Measurements from ENCODE around the gene MT1A.
A peak's percentile ranks its signal among the peaks of the same experiment; 100 is the strongest.

Gene MT1A

GRCh38 chr16:56684256-56684925 lies 45.9 kb downstream of the MT1A start:
- H3K4me3 ChIP-seq (ENCODE audit: low read depth, low read length): no peak overlapping the region

GRCh38 chr16:56684926-56685590 lies 46.6 kb downstream of the MT1A start:
- Histone ChIP-seq H3K9me3 (ENCODE audit: control insufficient read depth, low read length) (no peaks in the 10 kb centered on the region), H3K4me1 (peaks cover 19% of the 10 kb centered on the region)

More at GRCh38 chr16:56684256-56684925, 45.9 kb downstream of the MT1A start:
- Histone ChIP-seq H3K4me2 (ENCODE audit: low read length) (no peak overlapping the region), H3K27me3 (ENCODE audit: control insufficient read depth, insufficient read depth, low read length) (no peaks in the 10 kb centered on the region), H3K79me2 (no peaks in the 10 kb centered on the region), H2AFZ (no peak overlapping the region), H3K4me1 (peaks cover 19% of the 10 kb centered on the region), H3K9me3 (ENCODE audit: control insufficient read depth, low read length) (no peaks in the 10 kb centered on the region), H3K27ac (no peak overlapping the region), H3K9ac (no peak overlapping the region), H3K36me3 (ENCODE audit: control insufficient read depth, insufficient read depth, low read length) (no peaks in the 10 kb centered on the region)
- TF ChIP-seq CTCF (IDR thresholded peaks at IDR 0.05): no peak

GRCh38 chr16:56686758-56687157 lies 48.3 kb downstream of the MT1A start:
- Histone ChIP-seq H3K4me2 (ENCODE audit: low read length) (no peak overlapping the region), H3K36me3 (ENCODE audit: control insufficient read depth, insufficient read depth, low read length) (no peaks in the 10 kb centered on the region), H3K79me2 (no peaks in the 10 kb centered on the region), H3K4me1 (peaks cover 19% of the 10 kb centered on the region), H3K27ac (no peak overlapping the region), H3K9me3 (ENCODE audit: control insufficient read depth, low read length) (no peaks in the 10 kb centered on the region), H3K27me3 (ENCODE audit: control insufficient read depth, insufficient read depth, low read length) (no peaks in the 10 kb centered on the region), H3K9ac (no peak overlapping the region), H3K4me3 (ENCODE audit: low read depth, low read length) (no peak overlapping the region), H2AFZ (no peak overlapping the region)
- TF ChIP-seq CTCF (IDR thresholded peaks at IDR 0.05): no peak

More at GRCh38 chr16:56684926-56685590, 46.6 kb downstream of the MT1A start:
- Histone ChIP-seq H3K79me2 (no peaks in the 10 kb centered on the region), H3K27ac (no peak overlapping the region), H3K9ac (no peak overlapping the region), H3K27me3 (ENCODE audit: control insufficient read depth, insufficient read depth, low read length) (no peaks in the 10 kb centered on the region), H3K36me3 (ENCODE audit: control insufficient read depth, insufficient read depth, low read length) (no peaks in the 10 kb centered on the region), H3K4me3 (ENCODE audit: low read depth, low read length) (no peak overlapping the region), H2AFZ (peak overlapping the region; percentile 51), H3K4me2 (ENCODE audit: low read length) (no peak overlapping the region)
- TF ChIP-seq CTCF (IDR thresholded peaks at IDR 0.05): no peak

GRCh38 chr16:56688762-56689161 lies 50.3 kb downstream of the MT1A start:
- Histone ChIP-seq H3K4me2 (ENCODE audit: low read length) (no peak overlapping the region), H3K4me3 (ENCODE audit: low read depth, low read length) (no peak overlapping the region), H3K9ac (no peak overlapping the region), H3K36me3 (ENCODE audit: control insufficient read depth, insufficient read depth, low read length) (no peaks in the 10 kb centered on the region), H3K27ac (no peak overlapping the region), H3K27me3 (ENCODE audit: control insufficient read depth, insufficient read depth, low read length) (no peaks in the 10 kb centered on the region), H3K9me3 (ENCODE audit: control insufficient read depth, low read length) (no peaks in the 10 kb centered on the region), H2AFZ (no peak overlapping the region), H3K79me2 (no peaks in the 10 kb centered on the region), H3K4me1 (peaks cover 12% of the 10 kb centered on the region)
- no peak for TF ChIP-seq CTCF (IDR thresholded peaks at IDR 0.05)

Data from parathyroid adenoma (tissue), 2 donors.